Liver (tissue), 3 donors: Measurements from ENCODE around the gene FAAP100.

Source experiments
- EGR1 ChIP-seq, 2 donors: IDR thresholded peaks; 2 replicates each; pipeline ENCODE4 v1.6.1; 2016 to 2018; ENCODE audit warnings: antibody characterized with exemption in 2 of 2, low read depth in 2 of 2
- FOXA1 ChIP-seq: IDR thresholded peaks from 2 replicates; pipeline ENCODE4 v1.6.1; 2016; ENCODE audit warnings: antibody characterized with exemption
- GABPA ChIP-seq, 2 donors: IDR thresholded peaks in 1 of 2; conservative IDR thresholded peaks in 1 of 2; 2 replicates each; pipeline ENCODE4 v1.6.1; 2016; ENCODE audit warnings: antibody characterized with exemption in 2 of 2, mild to moderate bottlenecking in 1 of 2, moderate library complexity in 1 of 2
- HNF4A ChIP-seq, 2 donors: conservative IDR thresholded peaks; 2 replicates each; pipeline ENCODE4 v1.6.1; 2016; ENCODE audit warnings: antibody characterized with exemption in 2 of 2, mild to moderate bottlenecking in 2 of 2
- JUND ChIP-seq, 2 donors: IDR thresholded peaks; 2 replicates each; pipeline ENCODE4 v1.6.1; 2016; ENCODE audit warnings: antibody characterized with exemption in 2 of 2
- SP1 ChIP-seq: IDR thresholded peaks from 2 replicates; pipeline ENCODE4 v1.6.1; 2018; ENCODE audit warnings: antibody characterized with exemption, mild to moderate bottlenecking
- TAF1 ChIP-seq: conservative IDR thresholded peaks from 2 replicates; pipeline ENCODE4 v1.6.1; 2016; ENCODE audit warnings: antibody characterized with exemption, mild to moderate bottlenecking
- YY1 ChIP-seq: IDR thresholded peaks from 2 replicates; pipeline ENCODE4 v1.6.1; 2016; ENCODE audit warnings: antibody characterized with exemption, mild to moderate bottlenecking
- TF ChIP-seq, protein P1 (sequence below): fragments of 150-350 bp; IDR thresholded peaks from 2 replicates; pipeline ENCODE4 v1.5.1; 2017; ENCODE audit warnings: improper control_type of control experiment, low read depth, low read length; ENCODE audit not compliant: missing input control
- TF ChIP-seq, protein P2 (sequence below): IDR thresholded peaks from 2 replicates; pipeline ENCODE4 v1.6.1; 2016; ENCODE audit warnings: antibody characterized with exemption
- TF ChIP-seq, protein P3 (sequence below): IDR thresholded peaks from 2 replicates; pipeline ENCODE4 v1.6.1; 2016; ENCODE audit warnings: antibody characterized with exemption
- TF ChIP-seq, protein P4 (sequence below): IDR thresholded peaks from 2 replicates; pipeline ENCODE4 v1.6.1; 2016; ENCODE audit warnings: antibody characterized with exemption
- TF ChIP-seq, protein P5 (sequence below): IDR thresholded peaks from 2 replicates; pipeline ENCODE4 v1.6.1; 2016; ENCODE audit warnings: antibody characterized with exemption, mild to moderate bottlenecking
- donor health status: healthy.
- donor health status: healthy.

DNA sequence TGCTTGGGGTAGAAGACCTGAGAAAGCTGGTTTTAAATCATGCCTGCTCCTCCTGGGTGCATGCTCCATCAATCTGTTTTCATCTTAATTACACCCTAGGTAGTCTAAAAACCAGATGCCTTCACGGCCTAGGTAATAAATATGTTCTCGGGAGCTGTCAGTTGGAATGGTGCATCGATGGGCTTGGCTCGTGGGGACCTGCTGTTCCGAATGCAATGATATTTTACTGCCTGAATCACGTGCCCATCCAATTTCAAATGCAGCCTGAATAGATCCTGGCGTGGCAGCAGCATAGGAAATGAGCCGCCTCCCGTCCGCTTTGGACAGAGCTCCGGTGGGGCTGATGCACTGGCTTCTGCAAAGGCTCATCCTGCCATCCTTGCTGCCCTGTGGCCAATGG is 18.8 kb upstream of the FAAP100 start:
- TF ChIP-seq, protein P1, sequence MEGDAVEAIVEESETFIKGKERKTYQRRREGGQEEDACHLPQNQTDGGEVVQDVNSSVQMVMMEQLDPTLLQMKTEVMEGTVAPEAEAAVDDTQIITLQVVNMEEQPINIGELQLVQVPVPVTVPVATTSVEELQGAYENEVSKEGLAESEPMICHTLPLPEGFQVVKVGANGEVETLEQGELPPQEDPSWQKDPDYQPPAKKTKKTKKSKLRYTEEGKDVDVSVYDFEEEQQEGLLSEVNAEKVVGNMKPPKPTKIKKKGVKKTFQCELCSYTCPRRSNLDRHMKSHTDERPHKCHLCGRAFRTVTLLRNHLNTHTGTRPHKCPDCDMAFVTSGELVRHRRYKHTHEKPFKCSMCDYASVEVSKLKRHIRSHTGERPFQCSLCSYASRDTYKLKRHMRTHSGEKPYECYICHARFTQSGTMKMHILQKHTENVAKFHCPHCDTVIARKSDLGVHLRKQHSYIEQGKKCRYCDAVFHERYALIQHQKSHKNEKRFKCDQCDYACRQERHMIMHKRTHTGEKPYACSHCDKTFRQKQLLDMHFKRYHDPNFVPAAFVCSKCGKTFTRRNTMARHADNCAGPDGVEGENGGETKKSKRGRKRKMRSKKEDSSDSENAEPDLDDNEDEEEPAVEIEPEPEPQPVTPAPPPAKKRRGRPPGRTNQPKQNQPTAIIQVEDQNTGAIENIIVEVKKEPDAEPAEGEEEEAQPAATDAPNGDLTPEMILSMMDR = no peak
- no peak for TF ChIP-seq FOXA1
- TF ChIP-seq TAF1 = no peak
- no peak for TF ChIP-seq JUND (IDR thresholded peaks at IDR 0.05)
- TF ChIP-seq, protein P2, sequence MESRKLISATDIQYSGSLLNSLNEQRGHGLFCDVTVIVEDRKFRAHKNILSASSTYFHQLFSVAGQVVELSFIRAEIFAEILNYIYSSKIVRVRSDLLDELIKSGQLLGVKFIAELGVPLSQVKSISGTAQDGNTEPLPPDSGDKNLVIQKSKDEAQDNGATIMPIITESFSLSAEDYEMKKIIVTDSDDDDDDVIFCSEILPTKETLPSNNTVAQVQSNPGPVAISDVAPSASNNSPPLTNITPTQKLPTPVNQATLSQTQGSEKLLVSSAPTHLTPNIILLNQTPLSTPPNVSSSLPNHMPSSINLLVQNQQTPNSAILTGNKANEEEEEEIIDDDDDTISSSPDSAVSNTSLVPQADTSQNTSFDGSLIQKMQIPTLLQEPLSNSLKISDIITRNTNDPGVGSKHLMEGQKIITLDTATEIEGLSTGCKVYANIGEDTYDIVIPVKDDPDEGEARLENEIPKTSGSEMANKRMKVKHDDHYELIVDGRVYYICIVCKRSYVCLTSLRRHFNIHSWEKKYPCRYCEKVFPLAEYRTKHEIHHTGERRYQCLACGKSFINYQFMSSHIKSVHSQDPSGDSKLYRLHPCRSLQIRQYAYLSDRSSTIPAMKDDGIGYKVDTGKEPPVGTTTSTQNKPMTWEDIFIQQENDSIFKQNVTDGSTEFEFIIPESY = no peak
- TF ChIP-seq GABPA (IDR thresholded peaks at IDR 0.05 in 1 of 2, conservative IDR thresholded peaks at IDR 0.05 in 1 of 2) = no peak
- TF ChIP-seq, protein P3, sequence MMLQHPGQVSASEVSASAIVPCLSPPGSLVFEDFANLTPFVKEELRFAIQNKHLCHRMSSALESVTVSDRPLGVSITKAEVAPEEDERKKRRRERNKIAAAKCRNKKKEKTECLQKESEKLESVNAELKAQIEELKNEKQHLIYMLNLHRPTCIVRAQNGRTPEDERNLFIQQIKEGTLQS = no peak
- no peak for TF ChIP-seq SP1
- no peak for TF ChIP-seq YY1
- TF ChIP-seq, protein P4, sequence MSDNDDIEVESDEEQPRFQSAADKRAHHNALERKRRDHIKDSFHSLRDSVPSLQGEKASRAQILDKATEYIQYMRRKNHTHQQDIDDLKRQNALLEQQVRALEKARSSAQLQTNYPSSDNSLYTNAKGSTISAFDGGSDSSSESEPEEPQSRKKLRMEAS = no peak
- TF ChIP-seq, protein P5, sequence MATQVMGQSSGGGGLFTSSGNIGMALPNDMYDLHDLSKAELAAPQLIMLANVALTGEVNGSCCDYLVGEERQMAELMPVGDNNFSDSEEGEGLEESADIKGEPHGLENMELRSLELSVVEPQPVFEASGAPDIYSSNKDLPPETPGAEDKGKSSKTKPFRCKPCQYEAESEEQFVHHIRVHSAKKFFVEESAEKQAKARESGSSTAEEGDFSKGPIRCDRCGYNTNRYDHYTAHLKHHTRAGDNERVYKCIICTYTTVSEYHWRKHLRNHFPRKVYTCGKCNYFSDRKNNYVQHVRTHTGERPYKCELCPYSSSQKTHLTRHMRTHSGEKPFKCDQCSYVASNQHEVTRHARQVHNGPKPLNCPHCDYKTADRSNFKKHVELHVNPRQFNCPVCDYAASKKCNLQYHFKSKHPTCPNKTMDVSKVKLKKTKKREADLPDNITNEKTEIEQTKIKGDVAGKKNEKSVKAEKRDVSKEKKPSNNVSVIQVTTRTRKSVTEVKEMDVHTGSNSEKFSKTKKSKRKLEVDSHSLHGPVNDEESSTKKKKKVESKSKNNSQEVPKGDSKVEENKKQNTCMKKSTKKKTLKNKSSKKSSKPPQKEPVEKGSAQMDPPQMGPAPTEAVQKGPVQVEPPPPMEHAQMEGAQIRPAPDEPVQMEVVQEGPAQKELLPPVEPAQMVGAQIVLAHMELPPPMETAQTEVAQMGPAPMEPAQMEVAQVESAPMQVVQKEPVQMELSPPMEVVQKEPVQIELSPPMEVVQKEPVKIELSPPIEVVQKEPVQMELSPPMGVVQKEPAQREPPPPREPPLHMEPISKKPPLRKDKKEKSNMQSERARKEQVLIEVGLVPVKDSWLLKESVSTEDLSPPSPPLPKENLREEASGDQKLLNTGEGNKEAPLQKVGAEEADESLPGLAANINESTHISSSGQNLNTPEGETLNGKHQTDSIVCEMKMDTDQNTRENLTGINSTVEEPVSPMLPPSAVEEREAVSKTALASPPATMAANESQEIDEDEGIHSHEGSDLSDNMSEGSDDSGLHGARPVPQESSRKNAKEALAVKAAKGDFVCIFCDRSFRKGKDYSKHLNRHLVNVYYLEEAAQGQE = no peak
- no peak for TF ChIP-seq HNF4A (conservative IDR thresholded peaks at IDR 0.05)
- TF ChIP-seq EGR1 (IDR thresholded peaks at IDR 0.05; ENCODE audit: low read depth in 2 of 2) = no peak
